Muscle of leg (tissue), 16 donors: ENCODE data around the gene DNLZ. TPM values are rescaled to one million over a fixed set of nuclear protein-coding genes. Genes with fewer than 3 reads are reported as not detected.
A peak's percentile ranks its signal among the peaks of the same experiment; 100 is the strongest.
"Not testable (repeated sequence)": the region's sequence is repeated elsewhere in the genome, so short reads cannot be mapped to it uniquely, and the experiment has no call there.

Experiments
- DNase-seq: peaks from one replicate; pipeline ENCODE4 v3.0.0; 2013
- H3K27ac ChIP-seq: one replicate; pipeline ENCODE4 v1.5.1; 2013; ENCODE audit warnings: mild to moderate bottlenecking, low read length, control low read depth
- H3K27me3 ChIP-seq: one replicate; pipeline ENCODE4 v1.6.1; 2013; ENCODE audit warnings: low read length; ENCODE audit not compliant: control insufficient read depth, insufficient read depth
- H3K36me3 ChIP-seq: one replicate; pipeline ENCODE4 v1.6.1; 2013; ENCODE audit warnings: low read length; ENCODE audit not compliant: control insufficient read depth, insufficient read depth
- H3K4me1 ChIP-seq: one replicate; pipeline ENCODE4 v1.6.1; 2013; ENCODE audit warnings: low read length; ENCODE audit not compliant: control insufficient read depth, insufficient read depth
- H3K4me3 ChIP-seq: one replicate; pipeline ENCODE4 v1.5.1; 2013; ENCODE audit warnings: low read length, control low read depth
- H3K9me3 ChIP-seq: replicated peaks from 2 replicates; pipeline ENCODE4 v1.6.1; 2013; ENCODE audit warnings: low read depth, low read length; ENCODE audit not compliant: control insufficient read depth
- WGBS: methylation state at CpG from one replicate; pipeline ENCODE4 v1.1.5; 2013; ENCODE audit warnings: missing lambda C conversion rate; ENCODE audit not compliant: insufficient coverage; 5-methylcytosine and 5-hydroxymethylcytosine counted together
- long read RNA-seq, 11 donors: transcript quantifications; one replicate each; lab custom pipeline, GENCODE V29; 2026
- polyA plus RNA-seq, 8 donors: library from polyadenylated mRNA; unstranded; fragments of 120-200 nt; gene quantifications; one replicate each; pipeline versions ENCODE4 v1.2.1 to v1.2.3, GENCODE V29; 2013; ENCODE audit warnings: inconsistent platforms in 1 of 8, low replicate concordance in 1 of 8; ENCODE audit not compliant: insufficient read length in 8 of 8, insufficient read depth in 1 of 8
- total RNA-seq: library from RNA; stranded (reverse); fragments of 120-200 nt; gene quantifications from one replicate; pipeline ENCODE4 v1.2.4, GENCODE V29; 2013

The DNLZ gene
- total RNA-seq (30.2 TPM), polyA plus RNA-seq (10 to 100 TPM in 4 of 8 donors, 1 to 10 TPM in 4; 8.1 to 31.5 (median 9.8) TPM)
- long read RNA-seq, donor 1, transcript DNLZ-201 (3 exons, 724 nt): major isoform, 6 of 6 reads
- long read RNA-seq, donor 1, partial matches to known transcripts: 0 of 6 reads
- long read RNA-seq, donor 1, other reads (novel, unspliced or antisense): 0 of 6 reads
- long read RNA-seq, donor 2, partial matches to known transcripts: 0 of 3 reads
- long read RNA-seq, donor 2, other reads (novel, unspliced or antisense): 0 of 3 reads
- long read RNA-seq, donor 3, transcript DNLZ-201 (3 exons, 724 nt): major isoform, 12 of 19 reads
- long read RNA-seq, donor 3, partial matches to known transcripts: 7 of 19 reads
- long read RNA-seq, donor 3, other reads (novel, unspliced or antisense): 0 of 19 reads
- long read RNA-seq, donor 4, transcript DNLZ-201 (3 exons, 724 nt): major isoform, 10 of 10 reads
- long read RNA-seq, donor 4, partial matches to known transcripts: 0 of 10 reads
- long read RNA-seq, donor 4, other reads (novel, unspliced or antisense): 0 of 10 reads
- long read RNA-seq, donor 5, transcript DNLZ-201 (3 exons, 724 nt): major isoform, 25 of 31 reads
- long read RNA-seq, donor 5, partial matches to known transcripts: 6 of 31 reads
- long read RNA-seq, donor 5, other reads (novel, unspliced or antisense): 0 of 31 reads
- long read RNA-seq, donor 6, transcript DNLZ-201 (3 exons, 724 nt): major isoform, 18 of 43 reads
- long read RNA-seq, donor 6, partial matches to known transcripts: 25 of 43 reads
- long read RNA-seq, donor 6, other reads (novel, unspliced or antisense): 0 of 43 reads
- long read RNA-seq, donor 7, transcript DNLZ-201 (3 exons, 724 nt): major isoform, 21 of 22 reads
- long read RNA-seq, donor 7, partial matches to known transcripts: 0 of 22 reads
- long read RNA-seq, donor 7, other reads (novel, unspliced or antisense): 0 of 22 reads
- long read RNA-seq, donor 8, transcript DNLZ-201 (3 exons, 724 nt): major isoform, 13 of 13 reads
- long read RNA-seq, donor 8, partial matches to known transcripts: 0 of 13 reads
- long read RNA-seq, donor 8, other reads (novel, unspliced or antisense): 0 of 13 reads
- long read RNA-seq, donor 9, transcript DNLZ-201 (3 exons, 724 nt): major isoform, 9 of 34 reads
- long read RNA-seq, donor 9, partial matches to known transcripts: 25 of 34 reads
- long read RNA-seq, donor 9, other reads (novel, unspliced or antisense): 0 of 34 reads
- long read RNA-seq, donor 10, transcript DNLZ-201 (3 exons, 724 nt): major isoform, 24 of 24 reads
- long read RNA-seq, donor 10, partial matches to known transcripts: 0 of 24 reads
- long read RNA-seq, donor 10, other reads (novel, unspliced or antisense): 0 of 24 reads
- long read RNA-seq, donor 11, transcript DNLZ-201 (3 exons, 724 nt): major isoform, 20 of 20 reads
- long read RNA-seq, donor 11, partial matches to known transcripts: 0 of 20 reads
- long read RNA-seq, donor 11, other reads (novel, unspliced or antisense): 0 of 20 reads

GRCh38 chr9:136363106-136363948 is at the start of gene DNLZ:
DNLZ (minus strand) TSS chr9:136363744; CDS start chr9:136363714, 30 bp downstream.
- Histone ChIP-seq H3K4me1 (peaks cover 52% of the 10 kb centered on the region), H3K27ac (peak within 1 kb of the TSS; percentile 82), H3K27me3 (peaks cover 9% of the 10 kb centered on the region), H3K9me3 (no peaks in the 10 kb centered on the region), H3K4me3 (peak within 1 kb of the TSS; percentile 79), H3K36me3 (peaks cover 16% of the 10 kb centered on the region)
- peak; percentile 96 for DNase-seq
- under 1% methylated on average over 85 of the region's 97 CpGs for WGBS

- H3K27me3 ChIP-seq: no peaks in the 10 kb centered on the region
- no peak overlapping the region for H3K4me3 ChIP-seq
- peaks cover 56% of the 10 kb centered on the region for H3K36me3 ChIP-seq
- DNase-seq: peak; percentile 26
- no peak overlapping the region for H3K27ac ChIP-seq
- WGBS: 53% methylated on average over 9 of the region's 9 CpGs
- no peaks in the 10 kb centered on the region for H3K9me3 ChIP-seq
- peaks cover 23% of the 10 kb centered on the region for H3K4me1 ChIP-seq
These were observed 49.4 kb upstream of the DNLZ start for GRCh38 chr9:136412962-136413361.

- Histone ChIP-seq H3K4me1 (peaks cover 23% of the 10 kb centered on the region), H3K9me3 (no peaks in the 10 kb centered on the region), H3K27ac (no peak overlapping the region), H3K4me3 (peak overlapping the region; percentile 99), H3K27me3 (no peaks in the 10 kb centered on the region), H3K36me3 (peaks cover 55% of the 10 kb centered on the region)
- WGBS: 57% methylated on average over 4 of the region's 4 CpGs
- DNase-seq: no peak
These were observed 47.8 kb upstream of the DNLZ start for GRCh38 chr9:136411378-136411777.

- H3K27ac ChIP-seq: peak within 1 kb of the TSS; percentile 78
- no peaks in the 10 kb centered on the region for H3K27me3 ChIP-seq
- WGBS: under 1% methylated on average over 76 of the region's 83 CpGs
- no peaks in the 10 kb centered on the region for H3K9me3 ChIP-seq
- H3K4me1 ChIP-seq: peaks cover 23% of the 10 kb centered on the region
- H3K4me3 ChIP-seq: peak within 1 kb of the TSS; percentile 99
- H3K36me3 ChIP-seq: peaks cover 49% of the 10 kb centered on the region
- DNase-seq: peak; percentile 95
These were observed 47.1 kb upstream of the DNLZ start, which contains the start of the genes ENTR1 and PMPCA for GRCh38 chr9:136410500-136411287. ENTR1 (minus strand) TSS chr9:136410614; CDS start chr9:136410397, 217 bp downstream. PMPCA (plus strand) TSS chr9:136410658; CDS start chr9:136410669, 11 bp downstream.

- H3K27ac ChIP-seq: no peak overlapping the region
- peak; percentile 37 for DNase-seq
- H3K9me3 ChIP-seq: no peaks in the 10 kb centered on the region
These were observed 46.3 kb upstream of the DNLZ start for GRCh38 chr9:136409557-136410455.

GRCh38 chr9:136407911-136408310 is 44.4 kb upstream of the DNLZ start:
- peaks cover 48% of the 10 kb centered on the region for H3K36me3 ChIP-seq

More at GRCh38 chr9:136409557-136410455, 46.3 kb upstream of the DNLZ start:
- H3K4me3 ChIP-seq: peak overlapping the region; percentile 79
- H3K4me1 ChIP-seq: peaks cover 23% of the 10 kb centered on the region
- H3K27me3 ChIP-seq: no peaks in the 10 kb centered on the region
- WGBS: 8% methylated on average over 69 of the region's 71 CpGs
- H3K36me3 ChIP-seq: peaks cover 50% of the 10 kb centered on the region

GRCh38 chr9:136407061-136407460 is 43.5 kb upstream of the DNLZ start:
- WGBS: 95% methylated on average over 13 of the region's 28 CpGs
- not testable (repeated sequence) for DNase-seq, H3K4me3 ChIP-seq, H3K9me3 ChIP-seq, H3K27ac ChIP-seq, H3K27me3 ChIP-seq
- Histone ChIP-seq H3K36me3 (peaks cover 47% of the 10 kb centered on the region), H3K4me1 (peaks cover 23% of the 10 kb centered on the region)

More at GRCh38 chr9:136407911-136408310, 44.4 kb upstream of the DNLZ start:
- no peaks in the 10 kb centered on the region for H3K27me3 ChIP-seq
- no peaks in the 10 kb centered on the region for H3K9me3 ChIP-seq
- H3K4me1 ChIP-seq: peaks cover 23% of the 10 kb centered on the region
- WGBS: 82% methylated on average over 5 of the region's 7 CpGs
- H3K27ac ChIP-seq: no peak overlapping the region
- no peak overlapping the region for H3K4me3 ChIP-seq
- DNase-seq: no peak
